Measurements from ENCODE around the gene PRICKLE4. TPM values are rescaled to one million over a fixed set of nuclear protein-coding genes. Genes with fewer than 3 reads are reported as not detected.

PRICKLE4 gene
- total RNA-seq, 4 donors from 2014 or later: 2.2 to 5.1 (median 4.3) TPM

- TF ChIP-seq CTCF (IDR thresholded peaks at IDR 0.05; ENCODE audit: low read depth): no peak
Measured at GRCh38 chr6:41778895-41779294, 1.7 kb upstream of the PRICKLE4 start.

- TF ChIP-seq CTCF (IDR thresholded peaks at IDR 0.05; ENCODE audit: low read depth): no peak
Measured at GRCh38 chr6:41779336-41779735, 1.2 kb upstream of the PRICKLE4 start.

GRCh38 chr6:41779788-41780550, 613 bp upstream of the PRICKLE4 start, which contains the start of gene FRS3:
TSS of gene FRS3 (minus strand) at chr6:41779900. CDS start at chr6:41776987, 2,913 bp downstream.
- no peak for TF ChIP-seq CTCF (IDR thresholded peaks at IDR 0.05; ENCODE audit: low read depth)

- TF ChIP-seq CTCF (IDR thresholded peaks at IDR 0.05; ENCODE audit: low read depth): no peak
Measured at GRCh38 chr6:41781366-41781730, 766 bp downstream of the PRICKLE4 start.

GRCh38 chr6:41783106-41783780, 2.7 kb downstream of the PRICKLE4 start:
- no peak for TF ChIP-seq CTCF (IDR thresholded peaks at IDR 0.05; ENCODE audit: low read depth)

GRCh38 chr6:41784581-41785171, 4.1 kb downstream of the PRICKLE4 start:
- no peak for TF ChIP-seq CTCF (IDR thresholded peaks at IDR 0.05; ENCODE audit: low read depth)

GRCh38 chr6:41785254-41785653, 4.7 kb downstream of the PRICKLE4 start:
- TF ChIP-seq CTCF (IDR thresholded peaks at IDR 0.05; ENCODE audit: low read depth): no peak
